Measurements from ENCODE around the gene TFCP2L1. TPM values are rescaled to one million over a fixed set of nuclear protein-coding genes. Genes with fewer than 3 reads are reported as not detected.

Gene TFCP2L1
- total RNA-seq, 1 experiment from 2014 or later: 4.3 TPM

GRCh38 chr2:121232626-121233265 is 52.3 kb downstream of the TFCP2L1 start:
- ATAC-seq (no peak), DNase-seq (ENCODE audit: low spot score) (no peak)
- no peaks in the 10 kb centered on the region for H3K27me3 Mint-ChIP-seq (ENCODE audit: low read depth)
- ChIA-PET CTCF (interaction anchor here (1.1 to 1.2 kb wide), 3 partner anchors 24 to 138 kb away, joined by 3 to 4 read pairs (median 3); no protein-coding TSS in a partner anchor), POLR2A (no interaction called here)
- no peak overlapping the region for H3K27ac Mint-ChIP-seq
- H3K9me3 Mint-ChIP-seq: no peaks in the 10 kb centered on the region
- H3K36me3 Mint-ChIP-seq: no peaks in the 10 kb centered on the region
- no peak for TF ChIP-seq JUN (CRISPR knock-in tag; IDR thresholded peaks at IDR 0.05)
- no peak for TF ChIP-seq FOXJ3 (CRISPR knock-in tag; IDR thresholded peaks at IDR 0.05; ENCODE audit: borderline replicate concordance)
- no peak for TF ChIP-seq ZNF532 (CRISPR knock-in tag; IDR thresholded peaks at IDR 0.05; ENCODE audit: borderline replicate concordance)
- no peak for TF ChIP-seq ZNF281 (CRISPR knock-in tag; IDR thresholded peaks at IDR 0.05)
- no peak for TF ChIP-seq IRF1 (CRISPR knock-in tag; IDR thresholded peaks at IDR 0.05)
- TF ChIP-seq RORB (CRISPR knock-in tag; IDR thresholded peaks at IDR 0.05): no peak
- no peak for TF ChIP-seq MXD4 (CRISPR knock-in tag; IDR thresholded peaks at IDR 0.05; ENCODE audit: borderline replicate concordance)
- TF ChIP-seq ZSCAN18 (CRISPR knock-in tag; IDR thresholded peaks at IDR 0.05): no peak
- no peak for TF ChIP-seq FOXP4 (CRISPR knock-in tag; IDR thresholded peaks at IDR 0.05)
- no peak for TF ChIP-seq MAX (CRISPR knock-in tag; IDR thresholded peaks at IDR 0.05)
- no peak for TF ChIP-seq ZNF138 (CRISPR knock-in tag; conservative IDR thresholded peaks at IDR 0.05)
- TF ChIP-seq E2F4 (CRISPR knock-in tag; IDR thresholded peaks at IDR 0.05; ENCODE audit: borderline replicate concordance, low read depth): no peak
- no peak for TF ChIP-seq TEAD4 (CRISPR knock-in tag; IDR thresholded peaks at IDR 0.05)
- no peak overlapping the region for H3K4me3 Mint-ChIP-seq
- no peaks in the 10 kb centered on the region for H3K4me1 Mint-ChIP-seq
